Epithelial cell of proximal tubule (primary cell): ENCODE results near the gene ZNF683. TPM values are rescaled to one million over a fixed set of nuclear protein-coding genes. Genes with fewer than 3 reads are reported as not detected.
"Not testable (repeated sequence)": the region's sequence is repeated elsewhere in the genome, so short reads cannot be mapped to it uniquely, and the experiment has no call there.

Experiments
- DNase-seq: peaks from one replicate; pipeline ENCODE4 v3.0.0-alpha.2; 2011; ENCODE audit warnings: low read depth
- H3K4me3 ChIP-seq: 2 replicates; pipeline ENCODE4 v1.5.1; 2011; ENCODE audit warnings: low read depth, mild to moderate bottlenecking, low read length
- total RNA-seq: library from RNA; depleted of rRNA; stranded (reverse); fragments of >200 nt; gene quantifications from 2 replicates; pipeline ENCODE4 v1.2.3, GENCODE V29; 2015
- TF ChIP-seq, protein P1 (sequence below): conservative IDR thresholded peaks from 2 replicates; pipeline ENCODE4 v1.5.1; 2012; ENCODE audit warnings: low read depth, mild to moderate bottlenecking, low read length

Gene ZNF683
- total RNA-seq: not detected in 2 replicates

DNA sequence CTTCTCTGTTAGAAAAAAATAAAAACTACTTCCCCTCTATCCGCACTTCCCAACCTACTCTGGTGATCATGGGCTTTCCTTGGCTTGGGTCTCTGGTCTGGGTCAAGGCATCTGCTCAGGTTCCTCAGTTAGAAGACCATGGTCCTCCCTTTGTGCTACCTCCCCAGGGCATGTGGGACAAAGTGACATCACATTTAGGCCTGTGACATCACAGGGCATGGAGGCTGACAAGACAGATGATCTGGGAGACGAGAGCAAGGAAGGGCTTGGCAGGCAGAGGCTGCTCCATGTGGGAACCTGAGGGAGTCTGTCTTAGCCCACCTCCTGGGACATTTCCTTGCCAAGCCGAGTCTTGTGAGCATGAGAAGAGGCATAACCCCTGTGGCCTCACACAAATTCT lies at the start of gene ZNF683:
TSS of gene ZNF683 (minus strand) at position 140 of the 400 bp plus-strand sequence. CDS start 4,179 bp downstream, outside the sequence.
- not testable (repeated sequence) for H3K4me3 ChIP-seq

DNA sequence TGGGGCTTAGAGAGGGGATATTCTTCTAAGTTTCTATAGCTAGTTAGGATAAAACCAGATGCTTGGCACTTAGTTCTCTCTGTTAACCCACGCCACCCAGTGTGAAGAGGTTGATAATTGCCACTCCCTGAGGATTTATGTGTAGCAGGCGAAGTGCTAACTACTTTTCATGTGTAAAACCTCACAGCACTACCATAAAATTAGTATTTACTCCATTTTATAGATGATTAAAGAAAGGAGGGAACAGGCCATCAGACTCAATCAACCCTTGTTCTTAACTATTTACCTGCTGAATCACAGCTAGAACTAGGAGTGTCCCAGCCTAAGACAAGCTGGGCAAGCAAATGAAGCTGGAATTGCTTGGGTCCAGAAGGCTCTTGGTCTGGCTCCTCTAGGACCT lies 46.9 kb upstream of the ZNF683 start:
- no peak for DNase-seq
- H3K4me3 ChIP-seq: no peak overlapping the region
- TF ChIP-seq, protein P1, sequence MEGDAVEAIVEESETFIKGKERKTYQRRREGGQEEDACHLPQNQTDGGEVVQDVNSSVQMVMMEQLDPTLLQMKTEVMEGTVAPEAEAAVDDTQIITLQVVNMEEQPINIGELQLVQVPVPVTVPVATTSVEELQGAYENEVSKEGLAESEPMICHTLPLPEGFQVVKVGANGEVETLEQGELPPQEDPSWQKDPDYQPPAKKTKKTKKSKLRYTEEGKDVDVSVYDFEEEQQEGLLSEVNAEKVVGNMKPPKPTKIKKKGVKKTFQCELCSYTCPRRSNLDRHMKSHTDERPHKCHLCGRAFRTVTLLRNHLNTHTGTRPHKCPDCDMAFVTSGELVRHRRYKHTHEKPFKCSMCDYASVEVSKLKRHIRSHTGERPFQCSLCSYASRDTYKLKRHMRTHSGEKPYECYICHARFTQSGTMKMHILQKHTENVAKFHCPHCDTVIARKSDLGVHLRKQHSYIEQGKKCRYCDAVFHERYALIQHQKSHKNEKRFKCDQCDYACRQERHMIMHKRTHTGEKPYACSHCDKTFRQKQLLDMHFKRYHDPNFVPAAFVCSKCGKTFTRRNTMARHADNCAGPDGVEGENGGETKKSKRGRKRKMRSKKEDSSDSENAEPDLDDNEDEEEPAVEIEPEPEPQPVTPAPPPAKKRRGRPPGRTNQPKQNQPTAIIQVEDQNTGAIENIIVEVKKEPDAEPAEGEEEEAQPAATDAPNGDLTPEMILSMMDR: no peak

More for the DNA sequence above, at the start of gene ZNF683:
- DNase-seq: not testable (repeated sequence)

DNA sequence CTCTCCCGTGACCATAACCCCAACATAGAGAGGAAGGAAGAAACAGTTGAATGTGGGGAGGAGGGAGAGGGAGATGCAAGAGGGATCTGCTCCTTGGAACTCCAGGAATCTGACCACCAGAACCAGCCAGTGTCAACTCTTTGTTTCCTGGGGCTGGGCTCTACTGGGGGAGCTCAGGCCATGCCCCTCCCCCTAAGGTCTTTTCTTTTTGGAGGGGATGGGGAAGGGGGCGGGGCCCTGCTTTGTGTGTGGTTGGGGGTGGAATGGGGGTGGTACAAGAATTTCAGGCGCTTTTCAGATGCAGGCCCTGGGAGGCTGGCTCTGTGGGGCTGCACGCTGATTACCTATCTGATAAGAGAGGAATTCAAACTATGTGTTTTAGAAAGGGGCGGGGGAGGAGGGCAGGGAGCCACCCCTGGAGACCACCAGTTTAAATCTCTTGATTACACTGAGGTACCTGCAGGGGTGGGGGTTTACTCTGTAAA lies 46.4 kb upstream of the ZNF683 start:
- no peak for DNase-seq
- TF ChIP-seq, protein P1: no peak
- H3K4me3 ChIP-seq: no peak overlapping the region

DNA sequence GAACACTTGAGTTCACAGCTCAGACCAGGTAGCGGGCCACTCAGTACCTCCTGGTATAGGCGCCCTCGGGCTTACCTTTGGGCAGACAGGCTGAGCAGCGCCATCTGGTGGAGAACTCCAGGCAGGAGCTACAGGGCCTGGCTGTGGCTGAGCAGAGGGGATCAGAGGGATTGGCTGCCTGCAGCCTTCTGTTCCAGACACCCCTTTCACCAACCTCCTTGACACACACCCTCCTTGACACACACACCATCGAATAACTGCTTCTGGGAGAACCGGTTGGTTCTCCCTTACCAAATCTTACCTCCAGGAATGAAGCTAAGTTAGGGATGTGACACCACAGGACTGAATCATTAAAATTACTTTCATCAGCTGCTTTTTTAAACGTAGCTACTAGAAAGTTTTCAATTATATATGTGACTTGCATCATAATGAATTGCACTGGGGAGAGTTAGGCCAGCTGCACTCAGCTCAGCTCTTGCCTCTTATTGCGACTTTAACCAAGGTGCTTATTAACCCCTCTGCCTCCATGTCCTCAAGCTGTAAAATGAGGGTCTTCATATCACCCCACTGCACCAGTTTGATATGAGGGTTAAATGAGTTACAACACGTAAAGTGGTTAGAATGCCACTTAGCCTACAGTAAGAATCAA lies 44.7 kb upstream of the ZNF683 start:
- TF ChIP-seq, protein P1: peak; percentile 88
- no peak overlapping the region for H3K4me3 ChIP-seq
- no peak for DNase-seq

DNA sequence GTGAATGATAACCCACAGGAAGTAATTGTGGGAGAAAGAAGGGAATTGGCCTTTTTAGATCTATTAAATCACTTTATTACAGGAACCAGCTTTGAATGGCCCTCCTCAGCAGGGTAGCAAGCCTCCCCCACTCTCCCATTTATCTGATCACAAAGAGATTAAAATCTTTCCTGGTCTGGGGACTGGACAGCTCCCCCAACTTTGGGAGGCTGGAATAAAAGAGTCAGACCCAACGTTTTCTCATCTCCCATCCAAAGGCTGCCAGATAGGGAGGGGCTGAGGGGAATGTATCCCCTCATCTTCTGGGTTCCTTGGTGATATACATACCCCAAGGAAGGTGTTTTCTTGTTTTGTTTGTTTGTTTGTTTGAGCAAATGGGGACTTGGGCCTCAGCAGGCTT lies 40.5 kb upstream of the ZNF683 start:
- DNase-seq: no peak
- TF ChIP-seq, protein P1: no peak
- no peak overlapping the region for H3K4me3 ChIP-seq

DNA sequence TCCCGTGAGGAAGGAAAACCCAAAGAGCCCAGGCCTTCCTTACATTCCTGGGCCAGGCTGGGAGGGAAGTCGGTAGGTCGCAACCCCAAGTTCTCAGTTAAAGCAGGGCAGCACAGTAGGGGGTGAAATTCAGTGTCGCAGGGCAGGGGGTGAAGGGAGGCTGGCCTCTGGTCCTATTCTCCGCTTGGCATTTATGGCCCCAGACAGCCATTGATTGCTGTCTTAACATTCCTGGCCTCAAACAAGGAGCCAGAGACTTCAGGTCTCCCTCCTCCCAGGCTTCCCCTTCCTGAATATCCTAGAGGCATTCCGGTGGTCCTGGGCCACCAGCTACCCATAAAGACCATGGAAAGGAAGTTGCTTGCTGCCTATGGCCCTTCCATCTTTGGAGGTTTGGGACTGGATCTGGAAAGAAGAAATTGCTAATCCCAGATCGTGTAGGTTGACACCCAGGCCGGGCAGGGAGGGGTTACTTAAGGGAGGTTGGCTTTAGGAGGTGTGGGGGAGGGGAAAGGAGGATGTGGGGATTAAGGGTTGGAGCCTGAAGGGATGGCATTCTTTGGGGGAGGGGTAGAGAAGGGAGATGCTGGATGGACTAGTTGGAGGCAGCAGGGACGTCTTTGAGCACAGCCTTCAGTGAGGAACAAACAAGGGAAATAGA lies 39.8 kb upstream of the ZNF683 start:
- H3K4me3 ChIP-seq: no peak overlapping the region
- TF ChIP-seq, protein P1: no peak

DNA sequence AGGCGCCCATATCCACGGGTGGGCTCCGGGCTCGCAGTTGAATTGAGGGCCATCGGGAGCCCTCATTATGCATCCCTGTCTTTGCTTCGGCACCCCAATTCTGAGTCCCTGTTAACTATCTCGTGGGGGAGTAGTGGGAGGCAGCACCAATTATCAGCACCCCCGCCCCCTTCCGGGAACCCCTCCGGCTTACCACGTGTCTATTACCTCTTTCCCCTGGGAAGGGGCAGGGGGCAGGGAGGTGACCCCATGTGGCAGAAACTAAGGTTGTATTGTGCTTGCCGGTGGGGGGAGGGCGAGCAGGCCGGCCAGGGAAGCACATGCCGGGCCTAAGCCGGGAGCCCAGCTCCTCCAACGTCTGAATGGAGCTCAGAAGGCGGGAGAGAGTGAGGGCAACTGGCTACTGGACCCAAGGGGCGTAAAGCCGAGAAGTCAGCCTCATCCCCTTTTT lies 39.1 kb upstream of the ZNF683 start:
- no peak overlapping the region for H3K4me3 ChIP-seq
- no peak for DNase-seq
- TF ChIP-seq, protein P1: no peak

More for the DNA sequence above, 39.8 kb upstream of the ZNF683 start:
- no peak for DNase-seq
